ENCODE results near the gene AK1. TPM values are rescaled to one million over a fixed set of nuclear protein-coding genes. Genes with fewer than 3 reads are reported as not detected.

The AK1 gene
- total RNA-seq, 1 experiment from 2014 or later: 62.1 TPM

- Histone ChIP-seq H3K4me3 (ENCODE audit: low read depth in 2 of 2, low read length in 2 of 2) (no peak overlapping the region), H3K4me1 (ENCODE audit: control insufficient read depth, insufficient read depth, low read length) (peaks cover 2% of the 10 kb centered on the region; the same call in 1 of the 2 replicates), H3K36me3 (ENCODE audit: control insufficient read depth, insufficient read depth, low read length) (no peaks in the 10 kb centered on the region), H3K9me3 (ENCODE audit: control insufficient read depth, insufficient read depth, low read depth, low read length) (no peaks in the 10 kb centered on the region), H3K27ac (ENCODE audit: low read length) (no peak overlapping the region), H3K27me3 (ENCODE audit: control insufficient read depth, insufficient read depth, low read length) (no peaks in the 10 kb centered on the region)
- BruUV-seq (replicated peaks): no TSS peak
- TF ChIP-seq TCF7L2 (IDR thresholded peaks at IDR 0.05; ENCODE audit: low read depth, low read length) (no peak), POLR2AphosphoS5 (IDR thresholded peaks at IDR 0.05; ENCODE audit: low read depth, low read length) (no peak), CTCF (IDR thresholded peaks at IDR 0.05) (no peak), REST (IDR thresholded peaks at IDR 0.05; ENCODE audit: insufficient read depth in 1 of 2, low read depth in 2 of 2, low read length in 1 of 2) (no peak), SIN3A (IDR thresholded peaks at IDR 0.05; ENCODE audit: borderline replicate concordance, insufficient read depth, low read depth, low read length) (no peak)
- intact Hi-C loops (cut with micrococcal nuclease; ENCODE audit: unreplicated experiment) (no loop called here), in situ Hi-C loops (cut with HindIII; ENCODE audit: low pct_unique_long_range_greater_than_20kb, low sequenced_read_pairs) (no loop called here)
- ATAC-seq (no peak), DNase-seq (ENCODE audit: low read depth, low spot score) (no peak)
- POLR2A ChIA-PET: no interaction called here
- CTCF ChIA-PET: no interaction called here
These were observed 17.2 kb downstream of the AK1 start for GRCh38 chr9:127860260-127860659.

- Histone ChIP-seq H3K9me3 (ENCODE audit: control insufficient read depth, insufficient read depth, low read depth, low read length) (no peaks in the 10 kb centered on the region), H3K27ac (ENCODE audit: low read length) (no peak overlapping the region), H3K4me1 (ENCODE audit: control insufficient read depth, insufficient read depth, low read length) (peaks cover 5% of the 10 kb centered on the region; the same call in 1 of the 2 replicates), H3K36me3 (ENCODE audit: control insufficient read depth, insufficient read depth, low read length) (no peaks in the 10 kb centered on the region), H3K27me3 (ENCODE audit: control insufficient read depth, insufficient read depth, low read length) (no peaks in the 10 kb centered on the region), H3K4me3 (ENCODE audit: low read depth in 2 of 2, low read length in 2 of 2) (no peak overlapping the region)
- in situ Hi-C loops (cut with HindIII; ENCODE audit: low pct_unique_long_range_greater_than_20kb, low sequenced_read_pairs) (no loop called here), intact Hi-C loops (cut with micrococcal nuclease; ENCODE audit: unreplicated experiment) (no loop called here)
- no peak for ATAC-seq
- no TSS peak for BruUV-seq (replicated peaks)
- no peak for DNase-seq (ENCODE audit: low read depth, low spot score)
- ChIA-PET POLR2A (no interaction called here), CTCF (no interaction called here)
- TF ChIP-seq POLR2AphosphoS5 (IDR thresholded peaks at IDR 0.05; ENCODE audit: low read depth, low read length): no peak
- TF ChIP-seq TCF7L2 (IDR thresholded peaks at IDR 0.05; ENCODE audit: low read depth, low read length): no peak
- TF ChIP-seq SIN3A (IDR thresholded peaks at IDR 0.05; ENCODE audit: borderline replicate concordance, insufficient read depth, low read depth, low read length): no peak
- TF ChIP-seq REST (IDR thresholded peaks at IDR 0.05; ENCODE audit: insufficient read depth in 1 of 2, low read depth in 2 of 2, low read length in 1 of 2): no peak
- no peak for TF ChIP-seq CTCF (IDR thresholded peaks at IDR 0.05)
These were observed 19.4 kb downstream of the AK1 start for GRCh38 chr9:127858041-127858512.

Data from Panc1 (cell line).